ENCODE results near the gene FHOD3.

GRCh38 chr18:36819621-36820020 lies 522.1 kb downstream of the FHOD3 start:
- TF ChIP-seq POLR2A (IDR thresholded peaks at IDR 0.05; ENCODE audit: low read length) (no peak), GATA1 (IDR thresholded peaks at IDR 0.05; ENCODE audit: low read depth, low read length) (no peak)
